Heart right ventricle (tissue), 16 donors: ENCODE data around the gene ARF1. TPM values are rescaled to one million over a fixed set of nuclear protein-coding genes. Genes with fewer than 3 reads are reported as not detected.

Source experiments
- ATAC-seq, 8 donors: fragments of 200-7000 bp; cut with Tn5 transposase; one replicate each; pipeline ENCODE4 v1.9.1; 2020; ENCODE audit warnings: mild to moderate bottlenecking in 8 of 8, moderate library complexity in 8 of 8, moderate number of reproducible peaks in 1 of 8
- DNase-seq, 2 donors: peaks; one replicate each; pipeline ENCODE4 v3.0.0-alpha.2; 2020
- H3K27ac ChIP-seq, 10 donors: fragments of 200-600 bp; sonication (generic) in 2 of 10; one replicate each; pipeline versions ENCODE4 v1.5.0 to v1.8.0; 2020 to 2022; ENCODE audit warnings: mild to moderate bottlenecking in 3 of 10
- H3K27me3 ChIP-seq, 7 donors: fragments of 200-600 bp; one replicate each; pipeline ENCODE4 v1.8.0; 2021 to 2022; ENCODE audit warnings: mild to moderate bottlenecking in 2 of 7
- H3K36me3 ChIP-seq, 9 donors: fragments of 200-600 bp; sonication (generic) in 1 of 9; one replicate each; pipeline versions ENCODE4 v1.5.0 to v1.8.0; 2020 to 2022; ENCODE audit warnings: mild to moderate bottlenecking in 2 of 9
- H3K4me1 ChIP-seq, 9 donors: fragments of 200-600 bp; sonication (generic) in 1 of 9; one replicate each; pipeline versions ENCODE4 v1.5.0 to v1.8.0; 2020 to 2022; ENCODE audit warnings: mild to moderate bottlenecking in 4 of 9
- H3K4me3 ChIP-seq, 10 donors: fragments of 200-600 bp; sonication (generic) in 2 of 10; one replicate each; pipeline versions ENCODE4 v1.5.0 to v1.8.0; 2020 to 2022; ENCODE audit warnings: mild to moderate bottlenecking in 7 of 10, moderate library complexity in 2 of 10
- H3K9me3 ChIP-seq, 11 donors: fragments of 200-600 bp in 10 of 11; sonication (generic) in 2 of 11; one replicate each; pipeline versions ENCODE4 v1.5.0 to v1.8.0; 2013 to 2022; ENCODE audit warnings: mild to moderate bottlenecking in 2 of 11, control low read depth in 1 of 11, moderate library complexity in 1 of 11
- WGBS, 2 donors: extraction: QIAGEN DNeasy Blood & Tissue Kit; methylation state at CpG; one replicate each; pipeline ENCODE4 v1.1.7; 2013; ENCODE audit warnings: inconsistent platforms in 1 of 2; 5-methylcytosine and 5-hydroxymethylcytosine counted together
- intact Hi-C, 10 donors: fragments of 100-400 bp; cut with DNase I; formaldehyde crosslinking; loops; one replicate each; pipeline versions ENCODE4 v1.11.1 to v1.14.2; 2022
- polyA plus RNA-seq, 2 donors: library from polyadenylated mRNA; stranded (reverse); fragments of 200-250 nt; gene quantifications; one replicate each; pipeline ENCODE4 v1.2.3, GENCODE V29; 2013
- total RNA-seq, 10 donors: library from RNA; stranded (reverse); fragmentation: NEBNext Ultra II Directional in 3 of 10; extraction: Animal tissue kit (Norgen Biotek cat#: 25700) in 3 of 10; gene quantifications; one replicate each; pipeline versions ENCODE4 v1.2.1 to v1.2.4, GENCODE V29; 2021 to 2023
- TF ChIP-seq, protein P1 (sequence below), 9 donors: fragments of 200-600 bp; sonication (generic) in 2 of 9; IDR thresholded peaks; one replicate each; pipeline versions ENCODE4 v1.5.0 to v1.8.0; 2021 to 2022; ENCODE audit warnings: antibody characterized with exemption in 9 of 9, mild to moderate bottlenecking in 5 of 9, moderate library complexity in 1 of 9
- donor health status: Arrhythmogenic right ventricular cardiomyopathy.
- donor health status: ischemic (EF 13 %, LVEDD 7.1; RV severe dilation, severe dysfunction).
- donor health status: healthy with polysubstance abuse.
- donor health status: DM: no; HTN: yes; CAD: no.
- donor health status: DM: no; HTN: no; CAD: no.
- donor health status: ischemic (EF 25% LVEDD 6.9; RV normal size, moderate dysfunction).
- donor health status: ischemic (EF 25% LVEDD 5.7; RV mildly dilated, moderate dysfunction).
- donor health status: healthy.
- donor health status: DM: yes; HTN: yes; CAD: no.
- donor health status: Ischemic cardiomyopathy.
- donor health status: ischemic (EF 35%, LVEDD 5.7; RV mildly dilated, moderate dysfunction).
- donor health status: nonischemic (EF 11% LVEDD 7.7; RV severe dilation, severe dysfunction).
- donor health status: DM: yes; HTN: yes; CAD: no.
- donor health status: PGD.
- donor health status: ischemic (EF 29% LVEDD 5.4; RV normal size, mild dysfunction).
- donor health status: nonischemic (EF 23%, LVEDD 6.1; RV moderate dilation, normal function).

The ARF1 gene
- total and polyA plus RNA-seq, 12 donors: 204 to 498 (median 338) TPM

DNA sequence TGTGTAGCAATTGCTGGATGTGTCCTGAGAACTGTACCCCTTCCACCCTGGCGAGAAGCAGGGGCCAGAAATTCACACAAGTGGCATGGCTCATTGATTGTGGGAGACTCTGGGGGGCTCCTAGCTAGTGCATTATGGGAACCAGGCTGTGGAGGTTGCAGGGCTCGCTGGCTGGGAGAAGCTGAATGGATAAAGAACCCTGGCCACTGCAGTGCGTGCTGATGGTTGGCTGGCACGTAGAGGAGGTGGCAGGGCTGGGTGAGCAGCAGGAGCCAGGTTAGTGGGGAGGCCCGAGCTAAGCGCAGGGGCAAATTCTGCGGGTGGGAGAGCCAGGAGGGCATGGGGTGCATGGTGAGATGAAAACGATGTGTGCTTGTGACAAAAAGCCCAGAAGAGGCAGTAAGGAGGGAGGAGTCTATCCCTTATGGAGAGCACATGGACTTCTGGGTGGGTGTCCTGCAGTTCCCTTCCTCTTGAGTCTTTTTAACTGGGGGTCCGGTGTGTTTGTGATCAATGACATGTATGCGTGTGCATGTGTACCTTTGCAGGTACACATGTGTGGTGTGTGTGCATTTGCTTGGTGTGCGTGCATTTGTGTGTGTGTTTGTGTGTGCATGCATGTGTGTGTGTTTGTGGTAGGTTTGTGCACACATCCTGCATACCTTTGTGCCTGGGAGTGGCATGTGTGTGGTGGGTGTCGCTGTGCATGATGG, 61.1 kb downstream of the ARF1 start:
- peaks cover 32 to 76% (median 59%) of the 10 kb centered on the region in 9 donors for H3K4me1 ChIP-seq
- H3K36me3 ChIP-seq: peaks cover 0 to 51% (median 5%) of the 10 kb centered on the region in 9 donors
- H3K4me3 ChIP-seq: no peak overlapping the region
- DNase-seq (no peak), ATAC-seq (no peak)
- H3K9me3 ChIP-seq: no peaks in the 10 kb centered on the region
- H3K27ac ChIP-seq: peak overlapping the region in 3 of 10 donors; percentile 27 to 100 (median 99)
- intact Hi-C loops: loop anchor here in 1 of 10 donors (5.0 kb wide), 1 partner anchor 264 kb away; the partner anchor contains the start of gene TRIM11
- H3K27me3 ChIP-seq: no peaks in the 10 kb centered on the region
- TF ChIP-seq, protein P1, sequence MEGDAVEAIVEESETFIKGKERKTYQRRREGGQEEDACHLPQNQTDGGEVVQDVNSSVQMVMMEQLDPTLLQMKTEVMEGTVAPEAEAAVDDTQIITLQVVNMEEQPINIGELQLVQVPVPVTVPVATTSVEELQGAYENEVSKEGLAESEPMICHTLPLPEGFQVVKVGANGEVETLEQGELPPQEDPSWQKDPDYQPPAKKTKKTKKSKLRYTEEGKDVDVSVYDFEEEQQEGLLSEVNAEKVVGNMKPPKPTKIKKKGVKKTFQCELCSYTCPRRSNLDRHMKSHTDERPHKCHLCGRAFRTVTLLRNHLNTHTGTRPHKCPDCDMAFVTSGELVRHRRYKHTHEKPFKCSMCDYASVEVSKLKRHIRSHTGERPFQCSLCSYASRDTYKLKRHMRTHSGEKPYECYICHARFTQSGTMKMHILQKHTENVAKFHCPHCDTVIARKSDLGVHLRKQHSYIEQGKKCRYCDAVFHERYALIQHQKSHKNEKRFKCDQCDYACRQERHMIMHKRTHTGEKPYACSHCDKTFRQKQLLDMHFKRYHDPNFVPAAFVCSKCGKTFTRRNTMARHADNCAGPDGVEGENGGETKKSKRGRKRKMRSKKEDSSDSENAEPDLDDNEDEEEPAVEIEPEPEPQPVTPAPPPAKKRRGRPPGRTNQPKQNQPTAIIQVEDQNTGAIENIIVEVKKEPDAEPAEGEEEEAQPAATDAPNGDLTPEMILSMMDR (IDR thresholded peaks at IDR 0.05): no peak
- 92% methylated on average over 12 of the region's 12 CpGs for WGBS, 2 donors

DNA sequence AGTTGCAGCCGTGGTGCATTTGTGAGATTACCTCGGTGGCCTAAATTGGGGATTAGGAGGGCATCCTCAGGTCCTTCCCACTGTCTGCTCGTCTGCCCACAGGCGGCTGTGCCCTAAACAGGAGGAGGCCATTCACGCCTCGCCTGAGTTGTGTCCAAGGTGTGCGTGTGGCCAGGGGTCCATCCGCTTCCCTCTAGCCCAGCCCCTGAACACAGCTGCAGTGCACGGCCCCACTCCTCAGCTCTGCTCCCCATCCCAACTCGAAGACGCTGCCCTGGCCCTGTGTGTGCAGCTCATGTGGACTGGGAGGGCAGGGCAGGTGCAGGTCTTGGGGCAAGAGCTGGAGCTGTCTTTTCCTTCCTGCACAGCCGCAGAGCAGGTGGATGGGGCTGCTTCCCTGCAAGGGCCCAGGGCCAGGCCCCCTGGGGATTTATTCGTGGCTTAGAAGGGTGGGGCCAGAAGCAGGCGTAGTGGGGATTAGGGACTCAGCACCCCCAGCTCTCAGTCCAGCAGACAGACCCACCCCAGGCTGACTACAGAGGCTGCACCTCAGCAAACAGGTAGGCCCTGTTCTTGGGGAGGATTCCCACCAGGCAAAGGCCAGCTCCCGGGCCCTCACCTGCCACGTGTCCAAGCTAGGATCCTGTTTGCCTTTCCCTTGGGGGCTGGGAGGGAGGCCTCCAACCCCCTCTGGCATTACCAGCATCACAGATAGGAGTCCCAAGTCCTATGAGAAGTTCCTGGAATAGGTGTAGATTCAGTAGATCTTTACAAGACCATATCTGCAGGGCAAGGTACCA, 61.9 kb downstream of the ARF1 start:
- no peak overlapping the region for H3K4me3 ChIP-seq
- intact Hi-C loops: loop anchor here in 1 of 10 donors (5.0 kb wide), 1 partner anchor 263 kb away; the partner anchor contains the start of gene TRIM11
- H3K9me3 ChIP-seq: no peaks in the 10 kb centered on the region
- H3K4me1 ChIP-seq: peaks cover 40 to 84% (median 62%) of the 10 kb centered on the region in 9 donors
- ATAC-seq (no peak), DNase-seq (no peak)
- 78 to 81% methylated on average over 16 of the region's 16 CpGs for WGBS, 2 donors
- no peak overlapping the region for H3K27ac ChIP-seq
- peaks cover 0 to 56% (median 5%) of the 10 kb centered on the region in 9 donors for H3K36me3 ChIP-seq
- TF ChIP-seq, protein P1 (IDR thresholded peaks at IDR 0.05): no peak
- no peaks in the 10 kb centered on the region for H3K27me3 ChIP-seq

DNA sequence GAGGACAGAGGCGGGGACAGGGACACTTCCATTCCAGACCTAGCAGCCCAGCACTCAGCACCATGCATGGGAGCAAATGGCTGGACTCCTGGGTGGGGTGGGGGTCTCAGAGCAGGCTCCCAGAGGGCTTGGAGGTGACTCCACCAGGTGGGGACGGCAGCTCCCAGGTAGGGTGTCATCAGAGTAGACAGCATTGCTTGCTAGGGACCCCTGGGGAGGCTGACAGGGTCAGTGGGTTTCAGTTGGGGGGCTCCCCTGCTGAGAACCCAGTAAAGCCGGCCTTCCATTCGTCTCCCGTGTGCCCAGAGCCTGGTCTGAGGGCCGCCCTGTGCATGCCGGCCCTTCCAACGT, 62.5 kb downstream of the ARF1 start:
- DNase-seq (no peak), ATAC-seq (no peak)
- no peaks in the 10 kb centered on the region for H3K9me3 ChIP-seq
- intact Hi-C loops: loop anchor here in 1 of 10 donors (5.0 kb wide), 1 partner anchor 262 kb away; the partner anchor contains the start of gene TRIM11
- H3K27me3 ChIP-seq: no peaks in the 10 kb centered on the region
- H3K4me3 ChIP-seq: no peak overlapping the region
- H3K4me1 ChIP-seq: peaks cover 41 to 89% (median 67%) of the 10 kb centered on the region in 9 donors
- TF ChIP-seq, protein P1 (IDR thresholded peaks at IDR 0.05): no peak
- peaks cover 0 to 61% (median 5%) of the 10 kb centered on the region in 9 donors for H3K36me3 ChIP-seq
- 84 to 93% methylated on average over 8 of the region's 8 CpGs for WGBS, 2 donors
- no peak overlapping the region for H3K27ac ChIP-seq
